Fibroblast of the conjunctiva (primary cell): ENCODE data around the gene TMEM131.
A peak's percentile ranks its signal among the peaks of the same experiment; 100 is the strongest.

Source experiments
- DNase-seq: peaks from one replicate; pipeline ENCODE4 v3.0.0-alpha.2; 2010; ENCODE audit warnings: low read depth

TMEM131 gene

DNA sequence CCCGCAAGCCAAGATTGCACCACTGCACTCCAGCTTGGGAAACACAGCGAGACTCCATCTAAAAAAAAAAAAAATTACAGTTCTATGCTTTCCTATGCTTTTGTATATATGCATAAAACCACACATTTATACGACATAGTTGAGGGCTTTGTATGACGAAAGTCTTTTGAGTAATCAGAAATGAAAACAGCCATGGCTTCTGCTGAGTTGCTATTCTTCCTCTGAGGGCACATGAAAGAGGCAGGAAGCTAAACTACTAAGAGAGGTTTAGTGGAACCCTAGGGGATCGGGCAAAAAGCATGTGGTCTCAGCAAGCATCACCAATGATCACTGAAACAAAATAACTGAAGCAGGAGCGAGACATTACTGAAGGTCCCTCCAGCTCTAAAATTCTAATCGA lies 182.8 kb downstream of the TMEM131 start:
- no peak for DNase-seq

DNA sequence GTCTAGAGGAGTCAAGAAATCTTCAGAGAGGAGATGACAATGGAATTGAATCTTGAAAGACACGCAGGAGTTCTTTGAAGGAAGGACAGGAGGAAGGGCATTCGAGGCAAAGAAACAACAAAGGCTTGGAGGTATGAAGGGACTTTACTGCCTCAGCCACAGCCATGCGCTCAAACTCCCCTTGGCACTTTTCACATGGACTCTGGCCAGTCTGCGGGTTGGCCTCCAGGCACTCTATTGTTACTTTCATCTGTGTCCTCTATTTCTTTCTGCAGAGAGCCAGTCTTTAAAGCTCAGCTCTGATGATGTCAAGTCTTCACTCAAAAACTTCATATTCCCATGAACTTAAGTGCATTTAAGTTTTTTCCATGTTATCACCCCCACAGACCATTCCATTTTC lies 186.9 kb downstream of the TMEM131 start:
- DNase-seq: no peak

DNA sequence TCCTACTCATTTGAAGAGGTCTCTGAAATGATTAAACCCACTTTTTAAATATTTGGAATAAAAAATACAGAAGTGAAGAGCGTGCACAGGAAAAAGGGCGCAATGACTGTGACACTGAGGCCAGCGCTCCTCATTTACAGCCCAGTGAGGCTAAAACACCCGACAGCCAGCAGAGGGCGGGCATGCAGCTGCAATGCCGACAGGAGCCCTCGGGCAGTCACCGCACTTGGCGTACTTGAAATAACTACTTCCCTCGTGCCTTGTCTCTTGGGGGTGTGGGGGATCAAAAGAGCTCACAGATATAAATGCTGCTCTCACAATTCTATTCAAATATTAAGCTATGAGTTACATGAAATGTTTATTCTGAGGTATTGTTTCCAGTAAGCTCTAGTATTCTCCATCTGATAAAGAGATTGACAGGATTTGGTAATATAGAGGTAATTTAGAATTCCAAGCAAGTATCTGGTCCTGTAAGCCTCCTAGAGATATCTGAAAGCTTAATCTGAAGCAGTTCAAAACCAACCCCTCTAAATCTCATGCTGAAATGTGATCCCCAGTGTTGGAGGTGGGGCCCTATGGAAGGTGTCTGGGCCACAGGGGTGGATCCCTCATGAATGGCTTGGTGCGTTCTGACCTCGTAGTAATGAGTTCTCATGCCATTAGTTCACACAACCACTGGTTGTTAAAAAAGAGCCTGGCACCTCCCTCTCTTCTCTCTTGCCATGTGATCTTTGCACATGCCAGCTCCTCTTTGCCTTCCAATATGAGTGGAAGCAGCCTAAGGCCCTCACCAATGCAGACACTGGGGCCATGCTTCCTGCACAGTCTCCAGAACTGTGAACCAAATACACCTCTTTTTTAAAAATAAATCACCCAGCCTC lies 188.8 kb downstream of the TMEM131 start:
- DNase-seq: peak; percentile 62

DNA sequence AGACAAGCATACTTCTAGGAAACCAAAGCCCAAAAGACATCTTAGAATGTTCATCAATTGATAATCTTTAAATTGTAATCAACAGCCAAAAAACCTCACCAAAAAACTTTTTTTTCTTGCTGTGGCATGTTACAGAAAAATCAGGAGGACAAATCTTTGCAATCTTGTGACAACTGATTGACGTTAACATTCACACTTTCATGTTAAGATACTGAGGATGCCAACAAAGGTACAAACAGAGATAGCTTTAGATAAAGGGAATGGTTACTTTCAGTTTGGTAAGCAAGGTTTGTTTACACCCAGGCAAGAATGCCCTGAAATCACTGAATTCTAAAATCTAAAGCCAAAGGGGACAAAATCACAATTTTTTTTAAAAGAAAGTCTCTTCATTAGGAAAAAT lies 190.0 kb downstream of the TMEM131 start:
- no peak for DNase-seq

DNA sequence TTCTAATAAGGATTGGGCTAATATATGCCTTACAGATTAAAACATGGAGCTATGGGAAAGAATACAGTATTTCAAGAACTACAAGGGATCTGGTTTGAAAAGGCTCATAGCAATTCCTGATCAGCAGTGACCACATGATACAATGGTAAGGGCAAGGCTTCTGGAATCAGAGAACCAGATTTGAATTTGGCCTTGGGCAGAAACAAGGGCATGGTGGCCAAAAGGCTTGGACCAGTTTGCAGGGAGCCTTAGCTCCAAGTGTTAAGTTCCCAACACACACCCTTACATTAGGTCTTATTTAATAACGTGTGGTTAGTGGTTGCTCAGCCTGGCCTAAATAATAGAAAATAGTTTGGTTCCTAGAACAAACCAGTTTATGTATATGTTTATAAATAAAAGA lies 194.7 kb downstream of the TMEM131 start:
- DNase-seq: no peak

DNA sequence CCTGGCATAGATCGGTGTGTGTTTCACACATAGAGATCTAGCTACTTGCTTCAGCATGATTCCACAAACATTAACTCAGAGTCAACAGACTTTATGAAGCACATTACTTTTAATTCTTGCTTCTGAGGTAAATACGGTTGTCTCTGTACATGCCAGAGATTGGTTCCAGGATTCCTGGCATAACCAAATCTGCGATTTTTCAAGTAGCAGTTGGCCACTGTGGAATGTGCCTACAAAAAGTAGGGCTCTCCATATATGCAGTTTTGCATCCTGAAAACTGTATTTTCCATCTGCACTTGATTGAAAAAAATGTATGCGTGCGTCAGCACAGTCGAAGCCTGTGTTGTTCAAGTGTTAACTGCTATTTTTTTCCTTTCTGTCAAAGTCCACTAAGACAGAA lies 197.3 kb downstream of the TMEM131 start:
- DNase-seq: no peak

DNA sequence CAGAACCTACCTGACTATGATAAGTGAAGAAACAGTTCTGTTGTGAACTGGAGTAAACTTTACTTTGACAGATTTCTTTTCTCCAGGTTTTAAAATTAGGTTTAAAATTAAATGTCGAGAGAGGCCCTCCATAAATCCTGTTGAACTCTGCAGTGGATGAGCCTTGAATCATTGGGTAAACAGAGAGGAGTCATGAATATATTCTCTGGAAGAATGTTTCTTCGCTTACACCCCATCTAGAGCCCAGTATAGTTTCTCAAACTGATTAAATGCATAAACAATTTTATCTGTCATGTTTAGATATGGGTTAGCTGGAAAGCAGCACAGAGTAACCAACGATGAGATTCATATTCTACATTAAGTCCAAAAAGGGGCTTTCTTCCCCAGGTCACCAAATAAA lies 198.4 kb downstream of the TMEM131 start:
- DNase-seq: no peak

DNA sequence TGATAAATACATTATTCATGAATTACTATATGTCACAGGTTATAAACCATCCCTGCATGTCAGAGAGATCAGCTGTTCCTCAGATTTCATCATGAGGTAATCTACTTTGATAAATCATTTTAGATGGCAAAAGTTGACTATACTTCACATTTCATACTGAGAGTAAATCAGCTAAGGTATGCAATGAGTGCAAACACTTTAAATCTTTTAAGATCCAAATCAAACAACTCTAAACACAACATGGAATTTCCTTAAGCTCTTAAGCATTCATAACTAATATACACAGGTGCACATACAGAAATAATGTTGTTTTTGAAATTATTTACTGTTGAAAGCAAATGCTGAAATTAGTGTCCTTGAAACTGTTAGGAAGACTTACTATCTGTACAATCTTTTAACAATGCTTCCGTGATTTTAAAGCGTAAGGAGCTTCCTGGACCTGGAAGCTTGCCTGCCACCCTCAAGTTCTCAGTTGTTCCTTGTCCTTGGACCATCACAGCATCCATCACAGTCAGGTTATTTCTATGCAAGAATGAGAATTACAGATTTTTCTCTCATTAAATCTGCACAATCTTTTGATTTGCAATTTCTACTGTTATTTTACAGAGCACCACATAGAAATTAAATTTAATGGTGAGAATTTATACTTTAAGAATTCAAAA lies 199.2 kb downstream of the TMEM131 start:
- no peak for DNase-seq

DNA sequence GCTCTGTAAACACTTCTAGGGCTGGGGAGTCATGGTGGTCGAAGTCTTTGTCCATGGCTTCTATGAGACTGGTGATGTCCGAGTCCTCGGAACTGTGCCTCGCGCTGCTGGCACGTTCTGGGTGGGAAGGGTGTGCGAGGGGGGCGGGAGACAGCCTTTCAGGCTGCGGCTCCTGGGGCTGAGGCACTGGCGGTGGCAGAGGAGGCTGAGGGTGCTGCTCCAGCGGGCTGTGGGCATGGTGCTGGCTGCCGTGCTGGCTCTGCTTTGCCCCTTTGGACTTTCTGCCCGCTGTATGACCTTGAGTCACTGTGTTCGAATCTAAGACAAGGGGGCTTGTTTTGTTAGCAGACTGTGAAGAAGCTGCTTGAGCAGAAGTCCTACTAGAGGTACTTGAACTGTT lies 203.3 kb downstream of the TMEM131 start:
- no peak for DNase-seq

DNA sequence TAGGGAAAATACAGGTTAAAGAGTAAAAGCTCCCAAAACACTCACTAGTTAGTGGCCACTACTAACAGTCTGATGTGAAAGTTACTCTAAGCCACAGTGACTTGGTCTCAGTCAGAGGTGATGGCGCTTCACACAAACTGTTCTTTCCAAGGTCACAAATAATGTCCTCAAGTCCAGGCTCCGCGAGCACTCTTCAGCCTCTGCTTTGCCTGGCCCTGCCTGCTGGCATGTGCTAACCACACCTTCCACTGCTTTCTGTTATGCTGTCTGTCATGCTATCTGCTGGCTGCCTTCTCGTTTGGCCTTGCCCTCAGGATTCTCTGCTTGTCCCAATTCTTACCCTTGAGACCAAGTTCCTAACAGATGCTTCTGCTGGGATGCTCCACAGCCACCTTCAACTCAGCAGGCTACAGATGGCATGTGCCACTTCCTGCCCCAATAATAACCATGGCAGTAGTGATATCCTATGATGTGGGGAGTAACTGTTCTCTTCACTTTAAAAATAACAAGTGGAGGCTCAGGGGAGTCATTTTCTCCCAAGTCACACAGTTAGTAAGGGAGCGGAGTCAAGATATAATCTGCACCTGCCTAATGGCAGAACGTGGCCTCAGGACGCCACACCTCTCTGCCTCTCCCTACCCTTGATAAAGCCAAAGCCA lies 206.6 kb downstream of the TMEM131 start:
- no peak for DNase-seq

DNA sequence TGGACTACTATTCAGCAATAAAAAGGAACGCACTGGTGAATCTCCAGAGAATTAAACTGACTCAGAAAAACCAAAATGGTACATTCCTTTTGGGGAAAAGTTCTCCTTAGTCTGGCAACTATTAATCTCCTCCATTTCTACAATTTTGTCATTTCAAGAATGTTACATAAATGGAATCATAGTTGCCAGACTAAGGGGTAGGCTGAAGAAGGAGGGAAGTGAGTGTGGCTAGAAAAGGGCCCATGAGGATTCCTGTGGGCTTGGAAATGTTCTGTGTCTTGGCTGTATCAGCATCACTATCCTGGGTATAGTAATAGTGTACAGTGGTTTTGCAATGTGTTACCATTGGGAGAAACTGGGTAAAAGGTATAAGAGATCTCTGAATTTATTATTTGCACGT lies 209.9 kb downstream of the TMEM131 start:
- no peak for DNase-seq

DNA sequence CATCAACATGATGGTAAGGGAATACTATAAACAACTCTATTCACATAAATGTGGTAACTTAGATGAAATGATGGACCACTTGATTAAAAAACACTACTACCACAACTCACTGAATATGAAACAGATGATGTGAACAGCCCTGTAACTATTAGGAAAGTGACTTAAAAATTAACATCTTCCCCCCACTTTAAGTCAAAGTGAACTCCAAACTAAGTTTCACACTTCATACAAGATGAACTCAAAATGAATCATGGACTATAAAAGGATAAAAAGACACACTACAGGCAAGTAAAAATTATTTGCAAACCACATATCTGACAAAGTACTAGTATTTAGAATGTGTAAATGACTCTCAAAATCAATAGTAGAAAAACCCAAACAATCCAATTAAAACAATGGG lies 210.8 kb downstream of the TMEM131 start:
- DNase-seq: no peak

DNA sequence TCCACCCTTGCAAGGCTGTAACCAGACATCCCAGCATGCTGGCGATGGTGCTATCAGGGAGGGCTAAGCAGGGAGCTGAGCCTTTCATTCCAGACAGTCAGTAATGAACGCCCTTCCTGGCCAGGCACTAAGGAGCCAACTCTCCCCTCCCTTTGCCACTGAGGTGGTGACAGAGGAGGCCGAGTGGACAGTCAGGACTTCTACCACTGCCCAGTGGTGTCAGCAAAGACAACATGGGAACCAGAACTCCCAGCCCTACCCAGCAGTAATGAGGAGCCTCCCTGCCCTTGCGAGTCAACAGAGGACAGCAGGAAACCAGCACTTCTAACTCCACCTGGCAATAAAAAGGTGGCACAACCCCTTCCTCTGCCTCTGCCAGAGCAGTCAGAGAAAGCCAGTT lies 213.8 kb downstream of the TMEM131 start:
- no peak for DNase-seq

DNA sequence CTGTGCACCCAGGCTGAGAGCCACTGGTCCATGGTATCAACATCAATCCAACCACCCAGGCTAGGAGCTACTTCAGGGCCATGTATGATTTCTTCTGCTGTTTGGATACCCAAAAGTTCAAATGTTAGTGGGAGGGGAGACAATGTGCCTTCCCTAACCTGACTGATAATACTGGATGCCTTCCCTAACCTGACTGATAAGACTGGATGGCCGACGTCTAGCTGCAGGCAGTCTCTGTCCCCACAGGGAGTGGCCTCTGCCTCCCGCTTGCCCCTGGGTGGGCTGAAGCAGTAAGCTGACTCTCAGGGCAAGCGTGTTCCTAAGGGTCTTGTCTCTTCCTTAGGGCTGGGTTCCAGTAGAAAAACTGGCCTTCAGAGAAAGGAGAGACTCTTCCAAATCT lies 216.6 kb downstream of the TMEM131 start:
- no peak for DNase-seq

DNA sequence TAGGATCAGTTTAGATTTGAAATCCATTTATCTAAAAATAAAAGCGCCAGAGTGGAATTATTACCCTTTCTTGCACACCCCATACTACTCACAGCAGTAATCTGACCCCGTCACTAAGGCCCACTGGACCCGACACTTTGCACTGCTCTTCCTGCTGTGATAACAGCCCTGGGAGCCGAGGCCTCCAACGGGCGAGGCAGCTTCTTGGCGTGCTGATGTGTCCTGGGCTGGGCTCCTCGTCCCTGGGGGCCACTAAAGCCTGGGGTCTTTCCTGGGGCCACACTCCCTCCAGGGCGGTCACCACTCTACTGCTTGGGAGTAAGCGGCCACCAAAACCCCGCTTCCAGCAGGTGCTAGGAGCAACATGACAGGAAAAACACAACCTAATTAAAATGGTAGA lies 220.7 kb downstream of the TMEM131 start:
- DNase-seq: no peak

DNA sequence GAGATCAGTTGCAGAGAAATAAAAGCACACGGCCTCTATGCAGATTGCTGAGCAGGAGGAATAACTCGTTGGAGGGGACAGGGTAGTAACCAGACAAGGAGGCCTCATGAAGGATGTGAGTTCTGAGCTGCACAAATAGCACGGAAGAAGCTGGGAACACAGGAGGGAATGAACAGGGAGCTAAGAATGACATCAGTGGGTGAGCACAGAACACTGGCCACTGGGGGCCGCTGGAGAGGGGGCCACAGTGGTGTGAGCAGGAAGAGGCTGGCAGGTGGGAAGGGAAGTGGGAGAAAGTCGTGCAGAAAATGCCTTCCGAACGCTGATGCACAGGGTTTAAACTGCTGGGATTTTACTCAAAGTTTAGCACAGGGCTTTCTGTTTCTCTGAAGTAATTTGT lies 221.3 kb downstream of the TMEM131 start:
- DNase-seq: no peak

DNA sequence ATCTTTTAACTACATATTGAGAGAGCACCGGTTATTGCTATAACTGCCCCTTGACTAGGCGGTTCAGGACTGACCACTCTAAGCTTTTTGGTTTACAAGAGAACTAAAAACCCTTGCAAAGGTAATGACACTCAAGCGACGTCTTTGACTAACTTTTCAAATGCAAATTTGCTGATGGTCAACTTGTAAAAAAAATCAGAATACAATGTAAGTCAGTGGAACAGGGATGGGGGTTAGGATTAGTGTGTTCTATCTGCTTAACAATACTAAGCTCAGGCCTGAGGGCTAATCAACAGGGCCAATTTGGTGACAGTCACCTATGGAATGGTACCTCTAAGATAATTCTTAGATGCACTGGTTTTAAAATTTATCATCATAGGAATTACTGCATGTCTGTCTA lies 225.3 kb downstream of the TMEM131 start:
- DNase-seq: no peak

DNA sequence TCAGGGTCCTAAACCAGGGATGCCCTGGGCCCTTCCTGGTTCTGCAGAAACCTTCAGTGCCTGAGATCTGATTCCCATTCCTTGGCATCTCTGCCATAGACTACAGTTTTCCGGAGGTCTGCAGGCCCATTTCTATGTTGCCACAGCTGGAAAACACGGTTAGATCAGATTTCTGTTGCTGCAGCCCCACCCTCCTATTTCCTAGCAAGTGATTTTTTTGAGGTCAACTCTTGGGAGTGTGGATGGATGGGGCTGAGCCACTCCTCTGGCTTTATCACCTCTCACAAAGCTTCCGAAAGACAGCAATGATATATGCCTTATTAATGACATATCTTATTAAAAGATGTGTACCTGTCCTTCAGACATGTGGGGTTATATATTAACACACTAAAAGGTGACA lies 226.0 kb downstream of the TMEM131 start:
- DNase-seq: no peak

DNA sequence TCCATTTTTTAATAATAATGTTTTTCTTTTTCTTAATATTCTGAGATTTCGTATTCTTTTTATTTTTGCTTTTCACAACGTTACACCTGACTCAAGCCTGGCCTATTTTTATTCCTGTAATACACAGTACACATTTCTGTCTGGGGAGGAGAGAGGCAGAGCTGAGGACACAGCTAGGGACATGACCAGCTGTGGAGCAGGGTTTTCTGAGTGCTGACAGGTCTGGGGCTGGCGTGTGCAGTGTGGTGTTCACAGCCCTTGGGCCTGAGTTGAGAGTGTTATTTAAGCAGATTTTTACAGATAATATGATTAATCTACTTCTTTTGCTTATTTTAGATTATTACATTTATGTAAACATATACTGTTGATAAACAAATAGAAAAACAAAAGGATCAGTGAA lies 226.4 kb downstream of the TMEM131 start:
- no peak for DNase-seq

DNA sequence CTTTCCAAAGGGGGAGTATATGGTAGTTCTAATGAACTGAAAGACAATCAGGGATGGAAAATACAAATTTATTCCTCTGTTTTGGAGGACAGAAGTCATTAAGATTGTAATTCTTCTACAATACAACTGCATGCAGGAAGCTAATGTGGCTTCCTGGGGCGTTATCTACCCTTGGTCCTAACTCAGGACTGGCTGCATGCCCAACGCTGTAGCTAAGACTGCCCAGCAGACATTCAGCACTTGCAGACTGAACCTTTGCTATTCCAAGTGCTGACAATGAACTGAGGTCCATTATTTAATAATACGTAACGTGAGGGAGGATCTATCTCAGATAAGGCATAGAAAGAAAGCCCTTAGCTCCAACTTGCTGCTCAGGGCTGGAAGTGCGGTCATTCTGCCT lies 229.2 kb downstream of the TMEM131 start:
- DNase-seq: no peak

DNA sequence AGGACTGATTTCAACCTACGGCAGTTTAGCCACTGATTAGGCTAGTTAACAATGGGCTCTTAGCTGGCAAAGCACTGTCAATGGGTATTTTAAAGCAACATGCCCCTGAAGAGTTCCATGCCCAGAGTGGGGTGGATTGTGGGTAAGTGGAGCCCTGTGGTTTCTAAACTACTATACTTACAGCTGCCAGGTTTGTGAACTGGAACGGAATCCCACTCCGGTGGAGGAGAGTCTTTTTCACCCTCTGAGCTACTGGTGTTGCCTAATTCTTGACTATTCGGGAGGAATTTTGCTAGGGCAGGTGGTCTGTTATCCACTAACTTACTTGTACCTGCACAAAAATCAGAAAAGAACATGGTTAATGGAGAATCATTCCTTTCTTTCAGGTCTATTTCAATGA lies 229.8 kb downstream of the TMEM131 start:
- no peak for DNase-seq

DNA sequence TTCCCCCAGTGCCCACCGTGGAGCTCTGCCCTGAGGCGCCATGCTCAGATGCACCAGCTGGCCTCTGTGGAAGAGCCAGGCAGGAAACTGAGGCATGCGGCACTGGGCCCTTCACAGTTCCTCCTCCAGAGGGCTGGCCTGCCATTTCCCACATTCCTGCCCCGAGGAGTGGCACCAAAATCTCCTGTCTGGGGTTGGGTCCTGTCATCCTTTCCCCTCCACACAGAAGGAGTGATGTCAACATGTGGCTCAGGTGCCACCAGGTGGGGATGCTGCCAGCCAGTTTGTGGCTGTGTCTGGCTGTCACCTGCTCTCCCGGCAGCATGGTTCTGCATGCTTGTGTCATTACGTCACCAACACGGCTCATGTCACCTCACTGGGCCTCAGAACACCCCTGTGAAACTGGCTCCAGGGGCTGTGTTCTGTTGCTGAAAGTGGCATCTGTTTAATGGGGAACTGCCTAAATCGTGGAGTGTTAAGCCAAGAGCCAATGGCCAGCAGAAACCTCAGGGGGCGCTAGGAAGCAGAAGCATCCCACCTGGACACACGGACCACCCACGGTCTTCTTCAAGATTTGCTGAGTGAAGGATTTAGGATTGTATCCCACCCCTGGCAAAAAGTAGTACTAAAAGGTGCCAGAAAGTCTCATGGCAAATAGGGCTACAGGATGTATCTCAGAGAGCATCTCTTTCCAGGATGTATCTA lies 231.0 kb downstream of the TMEM131 start:
- no peak for DNase-seq
